G401.6 (cell line): ENCODE measurements around the gene DAZ3.
"Not testable (repeated sequence)": the region's sequence is repeated elsewhere in the genome, so short reads cannot be mapped to it uniquely, and the experiment has no call there.

ENCODE experiments used
- FAIRE-seq: peaks from 2 replicates; lab custom pipeline; 2012; peaks lifted over from hg19 to GRCh38; lab: Jason Lieb, UNC

Gene DAZ3

GRCh38 chrY:24813293-24813692, at the start of gene DAZ3:
DAZ3 (minus strand) TSS chrY:24813393; CDS start chrY:24813185, 208 bp downstream.
- FAIRE-seq, result not testable (repeated sequence)

DNA sequence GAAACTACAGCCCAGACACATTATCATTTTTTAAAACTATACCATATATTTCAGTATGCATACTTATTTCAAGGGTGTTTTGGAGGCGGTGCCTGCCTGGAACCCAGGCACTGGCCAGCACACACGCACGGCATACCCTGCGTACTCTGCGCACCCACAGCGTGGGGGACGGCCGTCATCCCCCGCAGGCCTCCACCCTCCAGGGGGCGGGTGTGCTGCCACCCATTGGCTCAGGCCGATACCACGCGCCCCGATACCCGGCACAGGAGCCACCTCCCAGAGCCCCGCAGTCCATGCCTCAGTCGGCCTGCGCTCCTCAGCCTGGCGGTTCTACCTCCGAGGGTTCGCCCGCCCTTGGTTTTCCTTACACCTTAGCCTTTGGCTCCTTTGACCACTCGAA, 20.4 kb upstream of the DAZ3 start, which contains the start of gene DAZ4:
DAZ4 (plus strand) TSS at position 301 of the 400 bp plus-strand sequence. CDS start 208 bp downstream, outside the sequence.
- not testable (repeated sequence) for FAIRE-seq

GRCh38 chrY:24825069-24825468, 11.9 kb upstream of the DAZ3 start:
- FAIRE-seq, result not testable (repeated sequence)

- FAIRE-seq, result not testable (repeated sequence)
Measured at GRCh38 chrY:24824184-24824879, 11.1 kb upstream of the DAZ3 start.

GRCh38 chrY:24821836-24822235, 8.6 kb upstream of the DAZ3 start:
- not testable (repeated sequence) for FAIRE-seq
